CD4-positive, alpha-beta T cell treated with Interleukin-6 for 4 hours (primary cell): ENCODE measurements around the gene WSB2.
"Not testable (repeated sequence)": the region's sequence is repeated elsewhere in the genome, so short reads cannot be mapped to it uniquely, and the experiment has no call there.

ENCODE experiments used
- DNase-seq: peaks from one replicate; pipeline ENCODE4 v3.0.0-alpha.2; 2020; ENCODE audit warnings: mixed read lengths

WSB2 gene

DNA sequence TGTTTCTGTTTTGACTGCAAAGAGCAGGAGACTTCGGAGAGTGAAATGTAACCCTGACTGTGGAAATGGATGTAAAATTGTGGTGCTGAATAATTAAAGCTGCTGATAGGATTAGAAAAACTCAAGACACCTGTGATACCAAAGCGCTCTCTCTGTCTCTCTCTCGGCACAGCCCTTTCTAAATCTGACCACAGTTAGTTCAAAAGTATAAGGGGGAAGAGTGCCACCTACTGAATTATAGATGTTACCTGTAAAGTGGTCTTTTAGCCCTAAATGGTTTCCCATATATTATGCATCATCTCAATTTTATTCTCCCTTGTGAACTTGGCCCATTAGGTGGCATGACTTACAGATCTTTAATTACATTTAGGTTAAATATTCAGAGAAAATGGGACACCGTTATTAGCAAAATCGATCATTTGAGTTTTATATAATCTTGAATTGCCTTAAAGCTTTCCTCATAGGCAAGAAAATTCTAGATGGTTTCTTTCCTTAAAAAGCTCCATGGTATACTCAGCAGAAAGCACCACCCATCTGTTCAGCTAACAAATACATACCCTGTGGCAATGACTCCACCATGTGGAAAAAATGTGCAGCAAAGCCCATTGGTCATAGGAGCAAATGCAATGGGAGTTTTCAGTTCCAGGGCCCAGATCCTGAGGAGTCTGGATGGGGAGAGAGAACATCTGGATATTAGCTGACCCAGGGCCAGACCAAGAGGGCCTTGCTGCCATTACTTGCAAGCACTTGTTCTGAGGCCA, 26.4 kb downstream of the WSB2 start:
- no peak for DNase-seq

- DNase-seq = no peak
Observed at GRCh38 chr12:118033902-118034301, 27.1 kb downstream of the WSB2 start.

GRCh38 chr12:118033323-118033722, 27.7 kb downstream of the WSB2 start:
- no peak for DNase-seq

- no peak for DNase-seq
Observed at GRCh38 chr12:118032188-118032587, 28.8 kb downstream of the WSB2 start.

DNA sequence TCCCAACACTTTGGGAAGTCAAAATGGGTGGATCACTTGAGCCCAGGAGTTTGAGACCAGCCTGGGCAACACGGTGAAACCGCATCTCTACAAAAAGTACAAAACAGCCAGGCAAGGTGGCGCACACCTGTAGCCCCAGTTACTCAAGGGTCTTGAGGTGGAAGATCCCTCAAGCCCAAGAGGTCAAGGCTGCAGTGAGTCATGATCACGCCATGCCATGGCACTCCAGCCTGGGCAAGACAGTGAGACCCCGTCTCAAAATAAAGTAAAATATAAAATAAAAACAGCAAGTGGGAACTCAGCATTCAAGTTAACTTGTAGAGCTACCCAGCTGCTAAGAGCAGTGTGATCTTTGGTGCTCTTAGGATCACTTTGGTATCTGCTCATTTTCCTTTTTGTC, 31.8 kb downstream of the WSB2 start:
- no peak for DNase-seq

DNA sequence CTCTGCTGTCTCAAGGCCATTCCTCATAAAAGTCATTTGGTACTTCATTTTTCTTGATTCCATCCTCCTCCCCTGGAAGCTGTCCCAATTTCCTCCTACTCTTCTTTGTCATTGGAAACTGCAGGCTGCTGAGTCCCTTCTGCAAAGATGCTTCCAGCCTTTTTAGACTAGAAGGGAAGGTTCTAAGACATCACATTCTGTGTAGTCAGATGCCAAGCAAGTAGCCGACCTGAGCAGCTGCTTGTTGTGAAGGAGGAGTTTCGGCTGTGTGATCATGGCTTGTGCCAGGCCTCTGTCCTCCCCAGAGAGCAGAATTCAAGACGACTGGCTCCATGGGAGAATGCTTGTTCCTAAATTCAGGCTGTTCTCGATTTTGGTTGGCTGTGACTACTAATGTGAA, 35.8 kb downstream of the WSB2 start:
- DNase-seq = no peak

GRCh38 chr12:118023301-118023860, 37.6 kb downstream of the WSB2 start:
- DNase-seq = no peak

- DNase-seq = no peak
Observed at GRCh38 chr12:118022728-118023109, 38.3 kb downstream of the WSB2 start.

- DNase-seq = not testable (repeated sequence)
Observed at GRCh38 chr12:118022097-118022727, 38.8 kb downstream of the WSB2 start.

DNA sequence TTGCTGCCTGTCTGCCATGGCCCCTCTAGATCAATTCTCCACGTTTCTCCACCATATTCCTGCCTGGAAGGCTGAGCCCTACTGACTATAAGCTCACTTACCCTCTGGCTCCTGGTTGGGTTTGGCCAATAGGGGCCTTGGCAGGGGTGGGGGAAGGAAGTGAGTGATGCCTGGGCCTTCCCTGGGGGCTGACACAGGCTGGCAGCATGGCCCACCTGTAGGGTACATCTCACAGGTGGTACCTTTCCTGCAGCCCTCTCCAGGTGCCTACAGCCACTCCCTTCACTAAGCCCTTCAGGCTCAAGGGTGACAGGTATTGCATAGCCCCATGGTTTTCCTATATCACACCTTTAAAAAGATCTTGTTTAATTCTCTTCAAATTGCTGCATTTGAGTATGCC, 40.9 kb downstream of the WSB2 start:
- DNase-seq = no peak

DNA sequence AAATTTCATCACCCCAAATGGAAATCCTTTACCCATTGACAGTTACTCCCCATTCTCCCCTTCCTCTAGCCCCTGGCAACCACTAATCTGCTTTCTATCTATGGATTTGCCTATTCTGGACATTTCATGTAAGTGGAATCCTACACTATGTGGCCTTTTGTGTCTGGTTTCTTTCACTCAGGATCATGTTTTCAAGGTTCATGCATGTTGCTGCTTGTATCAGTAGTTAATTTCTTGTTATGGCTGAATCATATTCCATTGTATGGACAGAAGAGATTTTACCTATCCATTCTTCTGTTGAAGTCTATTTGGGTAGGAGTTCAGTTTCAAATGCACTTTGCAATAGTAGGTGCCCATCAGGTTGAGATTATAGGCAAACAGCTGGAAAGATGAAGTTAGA, 43.1 kb downstream of the WSB2 start:
- no peak for DNase-seq

- DNase-seq = peak; percentile 98
Observed at GRCh38 chr12:118016424-118017264, 44.3 kb downstream of the WSB2 start, which contains the start of gene RFC5. RFC5 (plus strand) TSS chr12:118016703; CDS start chr12:118016828, 125 bp downstream.

DNA sequence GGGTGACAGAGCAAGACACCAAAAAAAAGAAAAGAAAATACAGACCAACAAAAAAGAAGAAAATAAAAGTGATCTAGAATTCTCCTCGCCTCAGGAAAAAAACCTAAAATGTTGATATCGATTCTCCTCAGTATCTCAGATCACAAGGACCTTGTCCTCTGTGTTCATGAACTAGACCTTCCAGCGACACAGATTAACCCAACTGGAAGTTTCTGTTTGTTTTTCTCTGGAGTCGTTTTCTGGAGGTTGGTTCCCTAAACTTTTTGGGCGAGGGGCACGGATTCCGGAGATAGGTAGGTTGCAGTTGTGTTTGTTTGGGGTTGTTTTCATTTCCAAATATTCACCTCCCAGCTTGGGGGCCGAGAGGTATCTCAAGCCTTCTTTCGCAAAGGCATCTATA, 45.0 kb downstream of the WSB2 start:
- no peak for DNase-seq

DNA sequence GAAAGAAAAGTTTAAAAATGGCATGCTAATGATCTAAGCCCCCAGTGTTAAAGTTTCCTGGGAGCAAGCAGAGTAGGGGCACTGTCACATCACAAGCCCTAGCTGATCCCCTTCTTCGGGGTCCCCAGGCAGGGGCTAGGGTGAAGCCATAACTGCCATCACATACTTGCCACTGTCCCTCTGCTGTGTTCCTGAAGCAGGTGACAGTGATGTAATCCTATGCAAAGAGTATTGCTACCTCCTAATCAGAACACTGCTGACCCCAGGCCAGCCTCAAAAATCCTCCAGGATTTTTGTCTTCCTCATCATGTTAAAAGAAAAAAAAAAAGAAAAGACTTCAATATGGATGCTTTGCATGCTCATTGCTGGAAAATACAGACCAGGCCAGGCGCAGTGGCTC, 45.7 kb downstream of the WSB2 start:
- no peak for DNase-seq

DNA sequence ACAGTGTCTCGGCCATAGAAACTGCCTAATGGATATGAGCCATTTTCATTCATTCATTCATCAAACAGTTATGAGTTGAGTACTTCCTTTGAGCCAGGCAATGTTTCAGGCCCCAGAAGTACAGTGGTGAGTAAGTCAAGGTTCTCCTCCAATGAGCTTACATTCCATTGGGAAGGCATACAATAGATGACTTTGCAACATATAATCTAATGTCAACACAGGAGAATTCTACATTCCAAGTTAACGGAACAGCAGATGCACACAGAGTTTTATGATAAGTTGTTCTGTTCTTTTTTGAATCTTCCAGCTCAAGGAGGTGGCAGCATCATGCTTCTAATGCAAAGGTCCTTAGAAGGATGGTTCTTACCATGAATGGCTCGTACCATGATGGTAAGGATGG, 47.7 kb downstream of the WSB2 start:
- DNase-seq = no peak

- no peak for DNase-seq
Observed at GRCh38 chr12:118011961-118012360, 49.0 kb downstream of the WSB2 start.

DNA sequence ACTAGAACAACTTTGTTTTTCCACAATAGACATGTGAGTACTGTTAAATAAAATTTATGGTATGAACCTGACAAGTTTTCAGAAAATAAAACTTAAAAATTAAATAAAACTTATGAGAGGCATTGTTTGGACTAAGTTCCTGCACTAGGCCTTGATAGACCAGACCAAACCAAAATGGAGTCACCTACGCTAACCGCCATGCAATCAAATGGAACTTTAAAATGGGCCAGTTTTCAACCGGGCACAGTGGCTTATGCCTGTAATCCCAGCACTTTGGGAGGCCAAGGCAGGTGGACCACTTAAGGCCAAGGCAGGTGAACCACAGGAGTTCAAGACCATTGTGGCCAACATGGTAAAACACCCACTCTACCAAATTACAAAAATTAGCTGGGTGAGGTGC, 49.6 kb downstream of the WSB2 start:
- DNase-seq = no peak

DNA sequence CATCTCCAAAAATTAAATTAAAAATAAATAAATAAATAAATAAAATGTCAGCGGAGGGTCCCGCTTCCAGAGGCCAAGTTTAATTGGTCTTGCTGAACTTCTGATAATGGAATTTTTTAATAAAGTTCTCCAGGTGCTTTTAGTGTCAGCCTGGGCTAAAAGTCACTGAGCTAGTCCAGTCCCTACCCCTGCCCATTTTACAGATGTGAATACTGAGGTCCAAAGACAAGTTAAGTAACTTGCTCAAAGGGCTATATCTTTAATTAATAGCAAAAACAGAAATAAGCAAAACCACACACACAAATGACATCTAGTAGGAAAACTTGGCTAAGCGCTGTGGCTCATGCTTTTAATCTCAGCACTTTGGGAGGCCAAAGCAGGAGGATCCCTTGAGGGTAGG, 50.1 kb downstream of the WSB2 start:
- DNase-seq = no peak

- DNase-seq = not testable (repeated sequence)
Observed at GRCh38 chr12:117999806-118000205, 61.2 kb downstream of the WSB2 start.

DNA sequence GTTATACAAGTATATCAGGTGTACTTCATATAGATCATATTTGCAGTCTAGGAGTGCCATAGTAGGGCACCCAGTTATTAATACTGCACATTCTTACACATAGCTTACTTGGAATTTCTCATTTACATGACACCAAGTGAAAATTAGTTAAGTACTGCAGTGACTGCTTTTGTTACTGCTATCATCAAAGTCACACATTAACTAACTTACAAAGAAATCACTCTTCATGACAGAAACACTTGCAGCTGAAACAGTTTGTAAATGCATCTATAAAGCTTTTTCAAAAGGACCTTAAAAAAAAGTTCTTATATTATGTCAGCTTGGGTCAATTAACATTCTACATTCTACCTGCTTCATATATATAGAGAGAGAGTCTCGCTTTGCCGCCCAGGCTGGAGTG, 62.3 kb downstream of the WSB2 start:
- no peak for DNase-seq

GRCh38 chr12:117994551-117995438, 66.2 kb downstream of the WSB2 start:
- no peak for DNase-seq
